Panc1 (cell line): Measurements from ENCODE around the gene CCM2. TPM values are rescaled to one million over a fixed set of nuclear protein-coding genes. Genes with fewer than 3 reads are reported as not detected.

Source experiments
- ATAC-seq: fragments of 200-7000 bp; cut with Tn5 transposase; 2 replicates; pipeline ENCODE4 v1.9.1; 2020; ENCODE audit warnings: mild to moderate bottlenecking, moderate library complexity
- BruUV-seq: library from RNA; stranded (reverse); fragments of 400-500 nt; replicated peaks from 2 replicates; lab custom pipeline; 2021; lab: Mats Ljungman, UMichigan
- CTCF ChIA-PET: fragments of 300-600 bp; sonication (Branson Sonifier 250); formaldehyde crosslinking; loops from one replicate; lab custom pipeline; 2022; ENCODE audit warnings: antibody characterized with exemption; lab: Charles Lee
- POLR2A ChIA-PET: fragments of 300-600 bp; sonication (Branson Sonifier 250); formaldehyde crosslinking; loops from one replicate; lab custom pipeline; 2022; ENCODE audit warnings: antibody characterized with exemption; lab: Charles Lee
- DNase-seq: peaks from one replicate; pipeline ENCODE4 v3.0.0-alpha.2; 2010; ENCODE audit warnings: low read depth, low spot score
- H3K27ac ChIP-seq: 2 replicates; pipeline ENCODE4 v1.5.1; 2011; ENCODE audit warnings: mild to moderate bottlenecking, low read length, inconsistent platforms
- H3K27me3 ChIP-seq: fragments of 200-500 bp; sonication (Bioruptor generic); 2 replicates; pipeline ENCODE4 v1.6.0; 2014; ENCODE audit warnings: low read length, inconsistent platforms; ENCODE audit not compliant: control insufficient read depth, insufficient read depth
- H3K36me3 ChIP-seq: fragments of 200-500 bp; sonication (Bioruptor generic); 2 replicates; pipeline ENCODE4 v1.5.1; 2014; ENCODE audit warnings: inconsistent platforms, mild to moderate bottlenecking, low read length, moderate library complexity; ENCODE audit not compliant: control insufficient read depth, insufficient read depth
- H3K4me1 ChIP-seq: 2 replicates; pipeline ENCODE4 v1.5.1; 2011; ENCODE audit warnings: inconsistent platforms, mild to moderate bottlenecking, low read length, moderate library complexity; ENCODE audit not compliant: control insufficient read depth, insufficient read depth
- H3K4me3 ChIP-seq, 2 experiments: 2 replicates each; pipeline ENCODE4 v1.5.1; 2011 to 2012; ENCODE audit warnings: low read depth in 2 of 2, low read length in 2 of 2, mild to moderate bottlenecking in 2 of 2, inconsistent platforms in 1 of 2, moderate library complexity in 1 of 2
- H3K9me3 ChIP-seq: fragments of 200-500 bp; sonication (Bioruptor generic); 2 replicates; pipeline ENCODE4 v1.5.1; 2014; ENCODE audit warnings: low read depth, mild to moderate bottlenecking, inconsistent platforms, low read length, moderate library complexity; ENCODE audit not compliant: control insufficient read depth, insufficient read depth
- CTCF ChIP-seq: fragments of 450-650 bp; IDR thresholded peaks from 2 replicates; pipeline ENCODE4 v1.5.1; 2017; ENCODE audit warnings: mild to moderate bottlenecking
- POLR2AphosphoS5 ChIP-seq: IDR thresholded peaks from 2 replicates; pipeline ENCODE4 v1.6.1; 2012; ENCODE audit warnings: mild to moderate bottlenecking, low read depth, low read length, moderate library complexity
- REST ChIP-seq, 2 experiments: IDR thresholded peaks; 2 replicates each; pipeline ENCODE4 v1.6.1; 2011 to 2012; ENCODE audit warnings: low read depth in 2 of 2, control low read depth in 1 of 2, low read length in 1 of 2, mild to moderate bottlenecking in 1 of 2, moderate library complexity in 1 of 2; ENCODE audit not compliant: insufficient read depth in 1 of 2
- SIN3A ChIP-seq: IDR thresholded peaks from 2 replicates; pipeline ENCODE4 v1.6.1; 2012; ENCODE audit warnings: low read depth, mild to moderate bottlenecking, low read length, moderate library complexity, borderline replicate concordance; ENCODE audit not compliant: insufficient read depth
- TCF7L2 ChIP-seq: IDR thresholded peaks from 2 replicates; pipeline ENCODE4 v1.6.1; 2011; ENCODE audit warnings: mild to moderate bottlenecking, low read depth, low read length, inconsistent platforms
- in situ Hi-C: cut with HindIII; loops from 2 replicates; pipeline ENCODE4 v1.10.0; 2016; ENCODE audit warnings: low sequenced_read_pairs, low pct_unique_long_range_greater_than_20kb
- intact Hi-C: fragments of 100-400 bp; cut with micrococcal nuclease; formaldehyde crosslinking; loops from one replicate; pipeline ENCODE4 v1.10.0; 2022; ENCODE audit not compliant: unreplicated experiment
- total RNA-seq: library from RNA; stranded (reverse); gene quantifications from one replicate; pipeline ENCODE4 v1.2.1, GENCODE V29; 2021; ENCODE audit not compliant: unreplicated experiment

CCM2 gene
- total RNA-seq, 1 experiment from 2014 or later = 97.1 TPM

- Histone ChIP-seq H3K27me3 (no peaks in the 10 kb centered on the region), H3K27ac (no peak overlapping the region), H3K4me3 (no peak overlapping the region), H3K36me3 (peaks cover 50% of the 10 kb centered on the region), H3K4me1 (peaks cover 28% of the 10 kb centered on the region), H3K9me3 (no peaks in the 10 kb centered on the region)
- TF ChIP-seq POLR2AphosphoS5 (no peak), REST (IDR thresholded peaks at IDR 0.05; ENCODE audit: insufficient read depth in 1 of 2, low read depth in 2 of 2, low read length in 1 of 2) (no peak), CTCF (no peak), TCF7L2 (no peak), SIN3A (no peak)
- in situ Hi-C loops = no loop called here
- ChIA-PET POLR2A (no interaction called here), CTCF (no interaction called here)
- intact Hi-C loops = no loop called here
- ATAC-seq = no peak
- BruUV-seq = no TSS peak
- no peak for DNase-seq
Observed at GRCh38 chr7:45107356-45107755, 107.4 kb downstream of the CCM2 start.

GRCh38 chr7:45108863-45109262 is 108.9 kb downstream of the CCM2 start:
- peaks cover 3% of the 10 kb centered on the region; the same call in 1 of the 2 replicates for H3K27me3 ChIP-seq
- intact Hi-C loops = no loop called here
- H3K4me3 ChIP-seq = no peak overlapping the region
- peaks cover 38% of the 10 kb centered on the region for H3K36me3 ChIP-seq
- in situ Hi-C loops = no loop called here
- ChIA-PET CTCF (no interaction called here), POLR2A (no interaction called here)
- ATAC-seq (no peak), DNase-seq (no peak)
- TF ChIP-seq POLR2AphosphoS5 = no peak
- TF ChIP-seq TCF7L2 = no peak
- no peak for TF ChIP-seq REST (IDR thresholded peaks at IDR 0.05; ENCODE audit: insufficient read depth in 1 of 2, low read depth in 2 of 2, low read length in 1 of 2)
- no peak for TF ChIP-seq SIN3A
- no peak for TF ChIP-seq CTCF
- BruUV-seq = no TSS peak
- peak overlapping the region; percentile 37; the same call in 1 of the 2 replicates for H3K27ac ChIP-seq
- H3K4me1 ChIP-seq = peaks cover 32% of the 10 kb centered on the region
- H3K9me3 ChIP-seq = no peaks in the 10 kb centered on the region
